SU-DHL-6 (cell line): ENCODE data around the gene COQ2.

Experiments used
- H2AFZ ChIP-seq: fragments of 200-600 bp; sonication (generic); 2 replicates; pipeline ENCODE4 v1.6.1; 2014; ENCODE audit warnings: low read depth, mild to moderate bottlenecking, moderate library complexity, mixed read lengths, antibody characterized with exemption, low read length; ENCODE audit not compliant: severe bottlenecking
- H3F3A ChIP-seq: fragments of 200-600 bp; shearing (Covaris generic); 2 replicates; pipeline ENCODE4 v1.6.0; 2016; ENCODE audit warnings: antibody characterized with exemption, mild to moderate bottlenecking; ENCODE audit not compliant: insufficient read depth
- H3K27ac ChIP-seq: fragments of 200-600 bp; sonication (generic); 2 replicates; pipeline ENCODE4 v1.5.1; 2016; ENCODE audit warnings: low read depth, mild to moderate bottlenecking, low read length, moderate library complexity, mixed read lengths
- H3K27me3 ChIP-seq: fragments of 200-600 bp; sonication (generic), shearing (Covaris generic); 2 replicates; pipeline ENCODE4 v1.6.0; 2014; ENCODE audit warnings: mild to moderate bottlenecking, low read length
- H3K36me3 ChIP-seq: fragments of 200-600 bp; sonication (generic); 2 replicates; pipeline ENCODE4 v1.6.1; 2014; ENCODE audit warnings: mild to moderate bottlenecking, low read length, mixed read lengths
- H3K4me2 ChIP-seq: fragments of 300-600, 200-600 bp; shearing (Covaris generic), sonication (generic); 2 replicates; pipeline ENCODE4 v1.6.0; 2014; ENCODE audit warnings: low read length, low read depth, mild to moderate bottlenecking; ENCODE audit not compliant: poor library complexity, severe bottlenecking
- H3K4me3 ChIP-seq: fragments of 200-600 bp; sonication (generic); 2 replicates; pipeline ENCODE4 v1.5.1; 2014; ENCODE audit warnings: antibody characterized with exemption, low read length, mild to moderate bottlenecking, mixed read lengths; ENCODE audit not compliant: insufficient read depth, poor library complexity, severe bottlenecking
- H3K79me2 ChIP-seq: fragments of 200-600 bp; sonication (generic); 2 replicates; pipeline ENCODE4 v1.6.1; 2014; ENCODE audit warnings: mild to moderate bottlenecking, low read length, moderate library complexity; ENCODE audit not compliant: insufficient read depth
- H3K9ac ChIP-seq: fragments of 200-600 bp; sonication (generic); 2 replicates; pipeline ENCODE4 v1.7.0; 2014; ENCODE audit warnings: mild to moderate bottlenecking, low read length
- H3K9me2 ChIP-seq: fragments of 200-600 bp; sonication (generic); replicated peaks from 2 replicates; pipeline ENCODE4 v1.6.1; 2014; ENCODE audit warnings: low read length; ENCODE audit not compliant: insufficient read depth
- H3K9me3 ChIP-seq: fragments of 200-600 bp; sonication (generic); 2 replicates; pipeline ENCODE4 v1.6.1; 2014; ENCODE audit warnings: low read length, mixed read lengths; ENCODE audit not compliant: insufficient read depth
- H4K20me1 ChIP-seq: fragments of 200-600 bp; sonication (generic); 2 replicates; pipeline ENCODE4 v1.6.1; 2014; ENCODE audit warnings: low read depth, mild to moderate bottlenecking, antibody characterized with exemption, low read length, moderate library complexity, mixed read lengths
- EZH2phosphoT487 ChIP-seq: fragments of 200-600 bp; sonication (generic), shearing (Covaris generic); conservative IDR thresholded peaks from 2 replicates; pipeline ENCODE4 v1.6.1; 2018; ENCODE audit warnings: mild to moderate bottlenecking, antibody characterized with exemption, low read length, moderate library complexity, mixed read lengths
- TF ChIP-seq, protein P1 (sequence below): fragments of 200-600 bp; sonication (generic); IDR thresholded peaks from one replicate; pipeline ENCODE4 v1.5.1; 2017; ENCODE audit warnings: antibody characterized with exemption, mild to moderate bottlenecking, low read length, moderate library complexity; ENCODE audit not compliant: insufficient read depth, poor library complexity, severe bottlenecking

Gene COQ2

DNA sequence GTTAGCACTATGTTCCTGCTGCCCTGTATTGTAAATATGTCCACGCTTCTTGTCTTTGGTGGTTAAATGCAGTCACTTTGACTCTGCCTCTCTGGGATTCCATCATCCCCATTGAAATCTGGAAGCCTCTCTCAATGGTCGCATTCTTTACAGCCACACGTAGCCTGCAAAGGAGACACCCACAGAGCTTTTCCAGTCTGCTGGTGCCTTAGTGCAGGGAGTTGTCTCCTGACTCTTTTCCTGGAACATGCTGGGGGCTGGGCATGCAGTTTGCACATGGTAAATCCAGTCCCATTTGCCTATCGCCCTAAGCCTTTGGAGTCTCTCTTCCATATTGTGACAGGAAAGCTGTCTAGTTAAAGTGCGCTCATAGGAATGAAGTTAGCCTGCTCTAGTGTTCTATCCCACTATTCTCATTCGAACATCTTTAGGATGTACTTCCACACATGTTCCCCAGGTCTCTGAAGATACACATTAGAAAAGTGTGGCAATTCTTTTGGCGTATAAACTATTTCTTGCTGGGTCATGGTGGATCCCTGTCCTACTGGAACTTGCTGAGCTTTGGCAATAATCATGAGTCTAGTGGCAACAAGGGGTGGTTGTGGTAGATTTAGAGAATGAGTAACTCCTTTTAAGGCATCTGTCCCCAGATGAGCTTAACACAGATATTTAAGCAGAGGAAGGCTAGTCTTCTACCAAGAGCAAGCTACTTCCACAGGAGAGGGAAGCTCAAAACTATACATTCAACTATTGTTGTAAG lies 33.7 kb downstream of the COQ2 start:
- no peaks in the 10 kb centered on the region for H3K27me3 ChIP-seq
- H4K20me1 ChIP-seq, result no peaks in the 10 kb centered on the region
- H3K4me3 ChIP-seq, result no peak overlapping the region
- no peak overlapping the region for H3K27ac ChIP-seq
- no peak for TF ChIP-seq EZH2phosphoT487
- TF ChIP-seq, protein P1, sequence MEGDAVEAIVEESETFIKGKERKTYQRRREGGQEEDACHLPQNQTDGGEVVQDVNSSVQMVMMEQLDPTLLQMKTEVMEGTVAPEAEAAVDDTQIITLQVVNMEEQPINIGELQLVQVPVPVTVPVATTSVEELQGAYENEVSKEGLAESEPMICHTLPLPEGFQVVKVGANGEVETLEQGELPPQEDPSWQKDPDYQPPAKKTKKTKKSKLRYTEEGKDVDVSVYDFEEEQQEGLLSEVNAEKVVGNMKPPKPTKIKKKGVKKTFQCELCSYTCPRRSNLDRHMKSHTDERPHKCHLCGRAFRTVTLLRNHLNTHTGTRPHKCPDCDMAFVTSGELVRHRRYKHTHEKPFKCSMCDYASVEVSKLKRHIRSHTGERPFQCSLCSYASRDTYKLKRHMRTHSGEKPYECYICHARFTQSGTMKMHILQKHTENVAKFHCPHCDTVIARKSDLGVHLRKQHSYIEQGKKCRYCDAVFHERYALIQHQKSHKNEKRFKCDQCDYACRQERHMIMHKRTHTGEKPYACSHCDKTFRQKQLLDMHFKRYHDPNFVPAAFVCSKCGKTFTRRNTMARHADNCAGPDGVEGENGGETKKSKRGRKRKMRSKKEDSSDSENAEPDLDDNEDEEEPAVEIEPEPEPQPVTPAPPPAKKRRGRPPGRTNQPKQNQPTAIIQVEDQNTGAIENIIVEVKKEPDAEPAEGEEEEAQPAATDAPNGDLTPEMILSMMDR, result no peak
- no peaks in the 10 kb centered on the region for H3K79me2 ChIP-seq
- no peaks in the 10 kb centered on the region for H3K9me3 ChIP-seq
- no peaks in the 10 kb centered on the region for H3F3A ChIP-seq
- no peaks in the 10 kb centered on the region for H3K9me2 ChIP-seq
- no peak overlapping the region for H2AFZ ChIP-seq
- no peaks in the 10 kb centered on the region for H3K36me3 ChIP-seq
- no peak overlapping the region for H3K4me2 ChIP-seq
- no peak overlapping the region for H3K9ac ChIP-seq

DNA sequence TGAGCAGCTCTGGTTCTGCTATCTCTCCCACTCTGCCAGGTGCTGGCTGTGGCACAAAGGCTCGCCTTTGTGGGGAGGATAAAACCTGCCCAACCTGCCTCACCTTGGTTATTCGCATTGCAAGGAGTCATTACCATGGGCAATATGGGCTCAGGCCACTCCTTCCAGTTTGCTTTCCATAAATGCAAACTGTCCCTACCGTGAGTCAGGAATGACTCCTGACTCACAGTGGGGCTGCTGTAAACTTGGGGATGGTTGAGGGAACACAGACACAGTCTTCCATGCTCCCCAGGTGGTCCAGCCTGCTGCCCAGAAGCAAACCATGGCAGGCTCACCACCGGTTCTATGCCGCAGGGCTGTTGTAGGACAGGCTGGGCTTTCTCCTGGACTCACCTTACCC lies 36.1 kb downstream of the COQ2 start:
- Histone ChIP-seq H3K27me3 (no peaks in the 10 kb centered on the region), H3K79me2 (no peaks in the 10 kb centered on the region), H3K9me2 (no peaks in the 10 kb centered on the region), H3K9me3 (no peaks in the 10 kb centered on the region), H3K9ac (no peak overlapping the region), H4K20me1 (no peaks in the 10 kb centered on the region), H3K4me3 (no peak overlapping the region), H3K27ac (no peak overlapping the region), H3K4me2 (no peak overlapping the region), H3K36me3 (no peaks in the 10 kb centered on the region), H2AFZ (no peak overlapping the region), H3F3A (no peaks in the 10 kb centered on the region)
- TF ChIP-seq EZH2phosphoT487, result no peak
- TF ChIP-seq, protein P1, result no peak

DNA sequence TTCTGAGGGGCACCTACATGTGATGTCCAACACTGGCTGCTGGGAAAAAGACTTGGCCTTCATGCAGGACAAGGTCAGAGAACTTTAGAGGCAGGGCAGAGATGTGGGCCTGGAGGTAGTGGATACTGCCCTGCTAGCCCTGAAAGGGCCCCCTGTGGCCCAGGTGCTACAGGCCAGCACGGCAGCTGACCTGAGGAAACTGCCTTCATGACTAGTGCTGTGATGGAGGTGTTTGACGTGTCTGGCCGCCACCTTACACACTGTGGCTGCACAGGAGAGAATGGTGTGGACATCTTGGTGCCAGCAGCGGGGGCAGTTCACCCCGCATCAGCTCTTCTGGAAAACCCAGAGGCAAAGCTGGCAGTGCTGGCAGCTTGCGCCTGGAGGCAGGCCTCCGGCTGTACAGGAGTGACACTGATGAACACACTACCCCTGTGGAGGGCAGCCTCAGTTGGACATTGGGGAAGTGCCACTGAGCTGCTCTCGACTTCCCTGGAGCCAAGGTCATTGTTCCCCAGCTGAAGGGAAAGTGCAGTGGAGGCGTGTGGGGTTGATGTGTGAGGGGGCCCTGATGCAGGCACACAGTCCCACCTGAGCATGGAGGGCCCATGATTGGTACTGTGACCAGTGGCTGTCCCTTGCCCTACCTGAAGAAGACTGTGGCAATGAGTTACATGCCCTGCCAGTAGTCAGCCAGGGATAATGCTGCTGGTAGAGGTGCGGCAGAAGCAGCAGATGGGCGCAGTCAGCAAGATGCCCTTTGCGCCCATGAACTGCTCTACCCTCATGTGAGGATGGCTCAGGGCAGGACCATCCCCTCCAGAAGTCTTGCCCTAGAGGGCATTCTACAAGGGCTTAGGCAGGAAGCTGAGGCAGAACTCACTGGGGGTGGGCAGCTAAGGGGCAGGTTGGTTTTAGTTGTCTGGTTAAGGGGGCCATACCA lies 36.9 kb downstream of the COQ2 start:
- H3K9me2 ChIP-seq, result no peaks in the 10 kb centered on the region
- TF ChIP-seq, protein P1, result no peak
- TF ChIP-seq EZH2phosphoT487, result no peak
- no peak overlapping the region for H3K9ac ChIP-seq
- H3K27me3 ChIP-seq, result no peaks in the 10 kb centered on the region
- H3K36me3 ChIP-seq, result no peaks in the 10 kb centered on the region
- no peaks in the 10 kb centered on the region for H3K79me2 ChIP-seq
- H4K20me1 ChIP-seq, result no peaks in the 10 kb centered on the region
- no peaks in the 10 kb centered on the region for H3F3A ChIP-seq
- no peak overlapping the region for H3K27ac ChIP-seq
- no peak overlapping the region for H3K4me2 ChIP-seq
- no peak overlapping the region for H2AFZ ChIP-seq
- no peaks in the 10 kb centered on the region for H3K9me3 ChIP-seq
- no peak overlapping the region for H3K4me3 ChIP-seq
